ENCODE results near the gene SYTL2.
"Not testable (repeated sequence)": the region's sequence is repeated elsewhere in the genome, so short reads cannot be mapped to it uniquely, and the experiment has no call there.

SYTL2 gene

DNA sequence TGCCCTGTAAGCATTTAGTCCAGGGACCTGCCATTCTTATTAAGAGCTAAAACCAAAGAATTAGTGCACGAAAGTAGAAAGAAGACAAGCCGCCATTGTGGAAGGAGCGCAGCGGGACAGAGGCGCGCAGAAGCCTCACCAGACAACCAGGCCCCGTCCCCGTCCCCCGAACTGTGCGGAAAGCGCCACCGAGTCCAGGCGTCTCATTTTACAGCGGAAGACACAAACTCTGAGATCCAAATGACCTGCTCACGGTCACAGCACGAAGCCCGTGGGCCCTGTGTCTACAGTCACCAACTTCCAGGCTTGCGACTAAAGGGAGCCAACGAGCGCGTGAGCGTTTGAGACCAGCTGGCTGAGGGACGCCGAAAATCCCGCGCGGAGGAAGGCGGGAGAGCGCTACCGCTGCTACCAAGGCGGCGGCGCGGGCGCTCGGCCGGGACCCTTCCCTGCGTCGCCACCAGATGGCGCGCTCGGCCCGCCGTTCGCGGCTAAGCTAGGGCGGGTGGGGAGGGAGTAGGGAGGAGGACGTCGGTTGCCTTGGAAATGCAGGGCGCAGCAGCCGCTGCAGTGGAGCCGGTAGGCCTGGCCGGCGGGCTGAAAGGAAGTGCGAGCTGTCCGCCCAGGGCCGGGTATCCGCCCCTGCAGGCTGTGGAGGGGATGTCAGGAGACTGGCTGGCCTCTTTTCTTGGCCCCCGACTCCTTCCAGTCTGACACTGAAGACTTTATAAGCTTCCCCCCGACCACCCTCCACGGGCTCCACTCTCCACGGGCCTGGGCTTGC, 43.8 kb upstream of the SYTL2 start:
- TF ChIP-seq CTCF (conservative IDR thresholded peaks at IDR 0.05; ENCODE audit: low read depth, low read length) = peak; percentile 69
- H3K79me2 ChIP-seq (ENCODE audit: insufficient read depth, low read depth) = no peaks in the 10 kb centered on the region
- H3K4me1 ChIP-seq (ENCODE audit: low read depth, poor library complexity, severe bottlenecking) = peaks cover 12% of the 10 kb centered on the region
- H3K27ac ChIP-seq = peak overlapping the region; percentile 52; the same call in 1 of the 2 replicates
- H3K27me3 ChIP-seq (ENCODE audit: insufficient read depth, low read depth) = no peaks in the 10 kb centered on the region
- no peaks in the 10 kb centered on the region for H4K20me1 ChIP-seq (ENCODE audit: insufficient read depth)
- peak overlapping the region; percentile 72 for H3K9ac ChIP-seq
- peak overlapping the region; percentile 93 for H2AFZ ChIP-seq (ENCODE audit: low read depth)
- no peaks in the 10 kb centered on the region for H3K36me3 ChIP-seq (ENCODE audit: insufficient read depth)
- no peak overlapping the region for H3K4me3 ChIP-seq (IDR thresholded peaks at IDR 0.05; ENCODE audit: insufficient read depth, low read depth, low read length)
- H3K4me2 ChIP-seq = peak overlapping the region; percentile 62

DNA sequence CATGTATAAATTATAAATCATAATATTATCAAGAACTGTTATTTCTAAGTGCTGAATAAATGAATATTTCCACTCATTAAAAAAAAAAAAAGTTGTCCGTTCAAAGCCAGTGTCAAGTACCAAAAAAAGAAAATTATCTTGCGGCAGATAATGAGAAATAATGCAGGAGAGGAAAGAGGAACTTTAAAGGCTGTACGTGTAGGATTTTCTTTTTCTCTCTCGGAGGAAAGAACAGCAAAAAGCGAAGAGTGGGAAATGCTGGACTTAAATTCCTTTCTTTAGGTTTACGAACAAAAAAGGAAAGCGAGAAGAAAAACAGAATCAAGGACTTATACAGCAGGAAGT, 43.2 kb upstream of the SYTL2 start:
- Histone ChIP-seq H3K4me3 (IDR thresholded peaks at IDR 0.05; ENCODE audit: insufficient read depth, low read depth, low read length) (no peak overlapping the region), H3K36me3 (ENCODE audit: insufficient read depth) (no peaks in the 10 kb centered on the region), H3K9ac (peak overlapping the region; percentile 72), H3K27ac (peak overlapping the region; percentile 52; the same call in 1 of the 2 replicates), H3K27me3 (ENCODE audit: insufficient read depth, low read depth) (no peaks in the 10 kb centered on the region), H4K20me1 (ENCODE audit: insufficient read depth) (no peaks in the 10 kb centered on the region), H3K4me1 (ENCODE audit: low read depth, poor library complexity, severe bottlenecking) (peaks cover 12% of the 10 kb centered on the region), H2AFZ (ENCODE audit: low read depth) (peak overlapping the region; percentile 93), H3K79me2 (ENCODE audit: insufficient read depth, low read depth) (no peaks in the 10 kb centered on the region), H3K4me2 (peak overlapping the region; percentile 62)
- TF ChIP-seq CTCF (conservative IDR thresholded peaks at IDR 0.05; ENCODE audit: low read depth, low read length) = no peak

DNA sequence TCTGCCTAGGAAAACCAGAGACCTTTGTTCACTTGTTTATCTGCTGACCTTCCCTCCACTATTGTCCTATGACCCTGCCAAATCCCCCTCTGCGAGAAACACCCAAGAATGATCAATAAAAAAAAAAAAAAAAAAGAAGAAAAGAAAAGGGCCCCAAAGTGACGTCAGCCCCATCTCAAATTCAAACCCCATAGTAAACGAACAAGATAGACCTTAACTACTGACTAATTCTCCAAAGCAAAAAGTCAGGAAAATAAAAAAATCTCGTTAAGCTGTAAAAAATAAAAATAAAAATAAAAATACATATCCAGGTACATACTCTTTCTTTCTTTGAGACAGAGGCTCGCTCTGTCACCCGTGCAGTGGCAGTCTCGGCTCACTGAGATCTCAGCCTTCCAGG, 42.6 kb upstream of the SYTL2 start:
- H3K36me3 ChIP-seq (ENCODE audit: insufficient read depth); H3K27me3 ChIP-seq (ENCODE audit: insufficient read depth, low read depth); H2AFZ ChIP-seq (ENCODE audit: low read depth); H3K4me3 ChIP-seq (IDR thresholded peaks at IDR 0.05; ENCODE audit: insufficient read depth, low read depth, low read length); H3K4me2 ChIP-seq; H3K79me2 ChIP-seq (ENCODE audit: insufficient read depth, low read depth); H3K27ac ChIP-seq; H4K20me1 ChIP-seq (ENCODE audit: insufficient read depth); H3K9ac ChIP-seq: not testable (repeated sequence)
- peaks cover 12% of the 10 kb centered on the region for H3K4me1 ChIP-seq (ENCODE audit: low read depth, poor library complexity, severe bottlenecking)

DNA sequence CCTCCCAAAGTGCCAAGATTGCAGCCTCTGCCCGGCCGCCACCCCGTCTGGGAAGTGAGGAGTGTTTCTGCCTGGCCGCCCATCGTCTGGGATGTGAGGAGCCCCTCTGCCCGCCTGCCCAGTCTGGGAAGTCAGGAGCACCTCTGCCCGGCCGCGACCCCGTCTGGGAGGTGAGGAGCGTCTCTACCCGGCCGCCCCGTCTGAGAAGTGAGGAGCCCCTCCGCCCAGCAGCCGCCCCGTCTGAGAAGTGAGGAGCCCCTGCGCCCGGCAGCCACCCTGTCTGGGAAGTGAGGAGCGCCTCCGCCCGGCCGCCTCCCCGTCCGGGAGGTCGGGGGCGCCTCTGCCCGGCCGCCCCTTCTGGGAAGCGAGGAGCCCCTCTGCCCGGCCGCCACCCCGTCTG, 41.8 kb upstream of the SYTL2 start:
- not testable (repeated sequence) for H3K79me2 ChIP-seq (ENCODE audit: insufficient read depth, low read depth); H3K4me2 ChIP-seq; H3K36me3 ChIP-seq (ENCODE audit: insufficient read depth); H3K9ac ChIP-seq; H2AFZ ChIP-seq (ENCODE audit: low read depth); H3K27ac ChIP-seq; H4K20me1 ChIP-seq (ENCODE audit: insufficient read depth); H3K27me3 ChIP-seq (ENCODE audit: insufficient read depth, low read depth); H3K4me3 ChIP-seq (IDR thresholded peaks at IDR 0.05; ENCODE audit: insufficient read depth, low read depth, low read length)
- H3K4me1 ChIP-seq (ENCODE audit: low read depth, poor library complexity, severe bottlenecking) = peaks cover 12% of the 10 kb centered on the region

DNA sequence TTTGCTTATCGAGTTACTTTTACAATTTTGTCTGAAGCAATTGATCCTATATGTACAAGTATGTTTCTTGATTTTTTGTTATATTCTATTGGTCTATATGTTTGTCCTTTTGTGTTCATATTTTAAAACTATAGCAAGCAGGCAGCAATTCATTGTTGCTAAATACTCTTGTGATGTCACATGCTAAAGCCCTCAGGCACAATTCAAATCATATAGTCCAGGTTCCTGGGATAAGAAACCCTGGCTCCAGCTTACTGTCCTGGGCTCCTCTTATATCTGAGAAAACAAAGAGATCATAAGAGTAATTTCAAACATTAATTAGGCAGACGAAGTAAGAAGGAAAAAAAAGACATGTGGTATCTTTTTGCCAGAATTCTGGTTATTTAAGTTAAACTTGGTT, 37.6 kb upstream of the SYTL2 start:
- Histone ChIP-seq H3K79me2 (ENCODE audit: insufficient read depth, low read depth) (no peaks in the 10 kb centered on the region), H3K4me1 (ENCODE audit: low read depth, poor library complexity, severe bottlenecking) (no peaks in the 10 kb centered on the region), H3K9ac (no peak overlapping the region), H3K27me3 (ENCODE audit: insufficient read depth, low read depth) (no peaks in the 10 kb centered on the region), H3K4me3 (IDR thresholded peaks at IDR 0.05; ENCODE audit: insufficient read depth, low read depth, low read length) (no peak overlapping the region), H3K4me2 (no peak overlapping the region), H2AFZ (ENCODE audit: low read depth) (no peak overlapping the region), H3K27ac (no peak overlapping the region), H3K36me3 (ENCODE audit: insufficient read depth) (no peaks in the 10 kb centered on the region), H4K20me1 (ENCODE audit: insufficient read depth) (no peaks in the 10 kb centered on the region)
- TF ChIP-seq CTCF (conservative IDR thresholded peaks at IDR 0.05; ENCODE audit: low read depth, low read length) = no peak
